Liver (tissue), 9 donors: Measurements from ENCODE around the gene ARNT2. TPM values are rescaled to one million over a fixed set of nuclear protein-coding genes. Genes with fewer than 3 reads are reported as not detected.

ENCODE experiments used
- DNase-seq: peaks from one replicate; pipeline ENCODE4 v3.0.0-alpha.2; 2017; ENCODE audit warnings: low spot score
- H3K27ac ChIP-seq, 2 donors: one replicate each; pipeline ENCODE4 v1.7.0; 2013; ENCODE audit warnings: inconsistent platforms in 2 of 2, low read length in 2 of 2, control low read depth in 1 of 2, low read depth in 1 of 2, mild to moderate bottlenecking in 1 of 2
- H3K27me3 ChIP-seq, 4 donors: one replicate each; pipeline versions ENCODE4 v1.6.1 to v1.7.0; 2013; ENCODE audit warnings: low read length in 3 of 4, inconsistent platforms in 1 of 4, mild to moderate bottlenecking in 1 of 4, moderate library complexity in 1 of 4; ENCODE audit not compliant: control insufficient read depth in 4 of 4, insufficient read depth in 4 of 4
- H3K36me3 ChIP-seq, 4 donors: one replicate each; pipeline versions ENCODE4 v1.6.1 to v1.7.0; 2013; ENCODE audit warnings: low read length in 3 of 4, mild to moderate bottlenecking in 3 of 4, low read depth in 1 of 4, moderate library complexity in 1 of 4; ENCODE audit not compliant: control insufficient read depth in 4 of 4, insufficient read depth in 3 of 4
- H3K4me1 ChIP-seq, 4 donors: one replicate each; pipeline versions ENCODE4 v1.6.1 to v1.7.0; 2013; ENCODE audit warnings: low read length in 3 of 4, mild to moderate bottlenecking in 3 of 4, moderate library complexity in 1 of 4; ENCODE audit not compliant: control insufficient read depth in 4 of 4, insufficient read depth in 4 of 4
- H3K4me3 ChIP-seq, 3 donors: one replicate each; pipeline versions ENCODE4 v1.6.1 to v1.7.0; 2013; ENCODE audit warnings: low read length in 3 of 3, control low read depth in 1 of 3, low read depth in 1 of 3, mild to moderate bottlenecking in 1 of 3
- H3K9ac ChIP-seq, 2 donors: one replicate each; pipeline ENCODE4 v1.7.0; 2013; ENCODE audit warnings: low read length in 2 of 2, mild to moderate bottlenecking in 2 of 2, moderate library complexity in 2 of 2, control low read depth in 1 of 2, low read depth in 1 of 2
- H3K9me3 ChIP-seq, 4 donors: one replicate each; pipeline versions ENCODE4 v1.6.1 to v1.7.0; 2013; ENCODE audit warnings: low read length in 3 of 4; ENCODE audit not compliant: control insufficient read depth in 4 of 4
- ATF3 ChIP-seq: IDR thresholded peaks from 2 replicates; pipeline ENCODE4 v1.6.1; 2016; ENCODE audit warnings: antibody characterized with exemption
- EGR1 ChIP-seq, 2 donors: IDR thresholded peaks; 2 replicates each; pipeline ENCODE4 v1.6.1; 2016 to 2018; ENCODE audit warnings: antibody characterized with exemption in 2 of 2, low read depth in 2 of 2
- FOXA1 ChIP-seq: IDR thresholded peaks from 2 replicates; pipeline ENCODE4 v1.6.1; 2016; ENCODE audit warnings: antibody characterized with exemption
- GABPA ChIP-seq, 2 donors: IDR thresholded peaks in 1 of 2; conservative IDR thresholded peaks in 1 of 2; 2 replicates each; pipeline ENCODE4 v1.6.1; 2016; ENCODE audit warnings: antibody characterized with exemption in 2 of 2, mild to moderate bottlenecking in 1 of 2, moderate library complexity in 1 of 2
- HNF4A ChIP-seq, 2 donors: conservative IDR thresholded peaks; 2 replicates each; pipeline ENCODE4 v1.6.1; 2016; ENCODE audit warnings: antibody characterized with exemption in 2 of 2, mild to moderate bottlenecking in 2 of 2
- JUND ChIP-seq, 2 donors: IDR thresholded peaks; 2 replicates each; pipeline ENCODE4 v1.6.1; 2016; ENCODE audit warnings: antibody characterized with exemption in 2 of 2
- MAX ChIP-seq: IDR thresholded peaks from 2 replicates; pipeline ENCODE4 v1.6.1; 2016; ENCODE audit warnings: antibody characterized with exemption
- NR2F2 ChIP-seq: IDR thresholded peaks from 2 replicates; pipeline ENCODE4 v1.6.1; 2016; ENCODE audit warnings: antibody characterized with exemption
- RAD21 ChIP-seq, 2 donors: IDR thresholded peaks; 2 replicates each; pipeline ENCODE4 v1.6.1; 2016; ENCODE audit warnings: antibody characterized with exemption in 2 of 2, mild to moderate bottlenecking in 2 of 2
- REST ChIP-seq: IDR thresholded peaks from 2 replicates; pipeline ENCODE4 v1.6.1; 2016; ENCODE audit warnings: antibody characterized with exemption, mild to moderate bottlenecking
- RXRA ChIP-seq, 2 donors: IDR thresholded peaks; 2 replicates each; pipeline ENCODE4 v1.6.1; 2017 to 2018; ENCODE audit warnings: antibody characterized with exemption in 2 of 2, mild to moderate bottlenecking in 1 of 2
- SP1 ChIP-seq: IDR thresholded peaks from 2 replicates; pipeline ENCODE4 v1.6.1; 2018; ENCODE audit warnings: antibody characterized with exemption, mild to moderate bottlenecking
- TAF1 ChIP-seq: conservative IDR thresholded peaks from 2 replicates; pipeline ENCODE4 v1.6.1; 2016; ENCODE audit warnings: antibody characterized with exemption, mild to moderate bottlenecking
- ZBTB33 ChIP-seq: IDR thresholded peaks from 2 replicates; pipeline ENCODE4 v1.6.1; 2016; ENCODE audit warnings: antibody characterized with exemption
- WGBS: extraction: QIAGEN DNeasy Blood & Tissue Kit; methylation state at CpG from one replicate; pipeline ENCODE4 v1.1.7; 2013; 5-methylcytosine and 5-hydroxymethylcytosine counted together
- polyA plus RNA-seq, 2 donors: library from polyadenylated mRNA; stranded (reverse) in 1 of 2; unstranded in 1 of 2; fragments of 200-250 nt in 1 of 2; fragments of >200 nt in 1 of 2; fragmentation: Nextera tagmentation in 1 of 2; extraction: Ambion mirVana in 1 of 2; gene quantifications; one replicate each; pipeline versions ENCODE4 v1.2.1 to v1.2.3, GENCODE V29; 2013 to 2015
- total RNA-seq, 2 donors: library from RNA; depleted of rRNA; stranded (reverse); fragments of >200 nt; gene quantifications; one replicate each; pipeline ENCODE4 v1.2.3, GENCODE V29; 2014
- TF ChIP-seq, protein P1 (sequence below): fragments of 150-350 bp; IDR thresholded peaks from 2 replicates; pipeline ENCODE4 v1.5.1; 2017; ENCODE audit warnings: improper control_type of control experiment, low read depth, low read length; ENCODE audit not compliant: missing input control
- donor health status: healthy.
- donor health status: healthy.
- donor health status: healthy.
- donor health status: healthy.
- donor health status: healthy.

ARNT2 gene
- total and polyA plus RNA-seq, 4 donors, result 0.17 to 0.92 (median 0.54) TPM

GRCh38 chr15:80594091-80594889 lies 190.1 kb downstream of the ARNT2 start (continued):
- no peak for TF ChIP-seq MAX

DNA sequence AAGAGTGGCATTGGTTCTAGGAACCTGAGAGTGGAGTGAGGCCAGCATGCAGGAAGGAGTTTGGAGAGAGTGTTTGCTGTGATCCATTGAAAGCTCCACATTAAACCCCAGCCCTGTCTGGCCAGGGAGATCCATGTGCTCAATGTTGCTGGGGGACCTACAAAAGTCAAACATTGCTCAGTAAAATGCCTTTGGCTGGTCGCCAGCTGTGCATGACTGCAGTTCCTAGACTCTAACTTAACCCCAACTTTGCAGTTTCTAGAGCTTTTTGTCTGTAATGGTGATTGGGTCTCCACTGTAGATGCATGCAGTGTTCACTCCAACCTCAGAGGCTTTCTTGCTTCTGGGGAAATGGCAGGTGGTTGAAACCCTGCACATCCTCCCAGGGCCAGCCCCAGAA lies 191.2 kb downstream of the ARNT2 start:
- H3K27ac ChIP-seq, result no peak overlapping the region
- H3K4me3 ChIP-seq, result no peak overlapping the region
- no peak overlapping the region for H3K9ac ChIP-seq
- no peaks in the 10 kb centered on the region for H3K9me3 ChIP-seq
- no peak for DNase-seq
- TF ChIP-seq HNF4A (conservative IDR thresholded peaks at IDR 0.05), result no peak
- peaks cover 0 to 3% (median 0%) of the 10 kb centered on the region in 4 donors for H3K4me1 ChIP-seq
- WGBS, result 27% methylated on average over 1 of the region's 1 CpG
- H3K36me3 ChIP-seq, result no peaks in the 10 kb centered on the region
- H3K27me3 ChIP-seq, result no peaks in the 10 kb centered on the region

DNA sequence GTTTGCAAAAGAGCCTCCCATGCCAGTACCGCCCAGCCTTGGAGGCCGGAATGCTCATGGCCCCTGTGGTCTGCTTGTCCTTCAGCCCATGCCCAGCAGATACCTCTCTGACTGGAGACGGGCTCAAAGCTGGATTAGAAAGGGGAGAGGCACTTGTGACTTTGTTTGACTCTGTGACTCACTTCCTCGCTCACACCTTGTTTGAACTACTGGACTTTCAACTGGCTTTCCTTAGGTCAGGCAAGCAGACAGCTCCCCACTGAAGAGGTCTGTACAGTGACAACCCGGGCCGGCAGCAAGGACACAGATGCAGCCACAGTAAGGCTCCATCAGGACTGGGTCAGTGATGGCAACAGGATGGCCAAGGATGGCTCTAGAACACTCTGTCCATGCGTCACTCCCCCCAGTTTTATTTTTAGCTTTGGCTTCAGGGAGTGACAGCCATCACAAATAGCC lies 192.4 kb downstream of the ARNT2 start:
- Histone ChIP-seq H3K9me3 (no peaks in the 10 kb centered on the region), H3K27me3 (no peaks in the 10 kb centered on the region), H3K36me3 (no peaks in the 10 kb centered on the region), H3K9ac (no peak overlapping the region), H3K27ac (no peak overlapping the region), H3K4me1 (no peaks in the 10 kb centered on the region), H3K4me3 (no peak overlapping the region)
- WGBS, result 89% methylated on average over 7 of the region's 7 CpGs
- TF ChIP-seq, protein P1, sequence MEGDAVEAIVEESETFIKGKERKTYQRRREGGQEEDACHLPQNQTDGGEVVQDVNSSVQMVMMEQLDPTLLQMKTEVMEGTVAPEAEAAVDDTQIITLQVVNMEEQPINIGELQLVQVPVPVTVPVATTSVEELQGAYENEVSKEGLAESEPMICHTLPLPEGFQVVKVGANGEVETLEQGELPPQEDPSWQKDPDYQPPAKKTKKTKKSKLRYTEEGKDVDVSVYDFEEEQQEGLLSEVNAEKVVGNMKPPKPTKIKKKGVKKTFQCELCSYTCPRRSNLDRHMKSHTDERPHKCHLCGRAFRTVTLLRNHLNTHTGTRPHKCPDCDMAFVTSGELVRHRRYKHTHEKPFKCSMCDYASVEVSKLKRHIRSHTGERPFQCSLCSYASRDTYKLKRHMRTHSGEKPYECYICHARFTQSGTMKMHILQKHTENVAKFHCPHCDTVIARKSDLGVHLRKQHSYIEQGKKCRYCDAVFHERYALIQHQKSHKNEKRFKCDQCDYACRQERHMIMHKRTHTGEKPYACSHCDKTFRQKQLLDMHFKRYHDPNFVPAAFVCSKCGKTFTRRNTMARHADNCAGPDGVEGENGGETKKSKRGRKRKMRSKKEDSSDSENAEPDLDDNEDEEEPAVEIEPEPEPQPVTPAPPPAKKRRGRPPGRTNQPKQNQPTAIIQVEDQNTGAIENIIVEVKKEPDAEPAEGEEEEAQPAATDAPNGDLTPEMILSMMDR, result no peak
- TF ChIP-seq GABPA (IDR thresholded peaks at IDR 0.05 in 1 of 2, conservative IDR thresholded peaks at IDR 0.05 in 1 of 2) (no peak), JUND (IDR thresholded peaks at IDR 0.05) (no peak), SP1 (no peak), FOXA1 (no peak), TAF1 (no peak), HNF4A (conservative IDR thresholded peaks at IDR 0.05) (no peak), NR2F2 (no peak), EGR1 (IDR thresholded peaks at IDR 0.05; ENCODE audit: low read depth in 2 of 2) (no peak), REST (no peak), RXRA (IDR thresholded peaks at IDR 0.05) (no peak), RAD21 (IDR thresholded peaks at IDR 0.05) (no peak), ATF3 (no peak), ZBTB33 (no peak), MAX (no peak)
- DNase-seq, result no peak
